SK-N-SH (cell line): ENCODE measurements around the gene ATP2B3. TPM values are rescaled to one million over a fixed set of nuclear protein-coding genes. Genes with fewer than 3 reads are reported as not detected.

ENCODE experiments used
- CTCF ChIA-PET: fragments of 300-600, 350-600 bp; formaldehyde crosslinking; extraction: SDS; loops from one replicate; lab custom pipeline; 2021; lab: Yijun Ruan, JAX
- POLR2A ChIA-PET: fragments of 350-600 bp; sonication (Branson Sonifier 250); formaldehyde crosslinking; extraction: SDS; loops from one replicate; lab custom pipeline; 2020; ENCODE audit warnings: antibody characterized with exemption, inconsistent platforms; lab: Yijun Ruan, JAX
- DNase-seq: peaks from one replicate; pipeline ENCODE4 v3.0.0; 2012
- H2AFZ ChIP-seq: fragments of 200-600 bp; sonication (generic); 2 replicates; pipeline ENCODE4 v1.8.1; 2016; ENCODE audit warnings: antibody characterized with exemption, mild to moderate bottlenecking, low read depth
- H3F3A ChIP-seq: fragments of 200-600 bp; sonication (generic); replicated peaks from 2 replicates; pipeline ENCODE3; 2016; ENCODE audit warnings: antibody characterized with exemption, mild to moderate bottlenecking; ENCODE audit not compliant: insufficient read depth
- H3K27ac ChIP-seq, 2 experiments: fragments of 200-500 bp in 1 of 2; fragments of 200-600 bp in 1 of 2; sonication (Bioruptor generic) in 1 of 2; sonication (generic), shearing (Covaris generic) in 1 of 2; 2 replicates each; pipeline versions ENCODE4 v1.5.1 to v1.6.1; 2014 to 2016; ENCODE audit warnings: low read depth in 2 of 2, inconsistent platforms in 1 of 2, low read length in 1 of 2, mild to moderate bottlenecking in 1 of 2, mixed read lengths in 1 of 2
- H3K27me3 ChIP-seq: fragments of 200-600 bp; sonication (generic), shearing (Covaris generic); 2 replicates; pipeline ENCODE4 v1.6.1; 2016; ENCODE audit warnings: mixed run types; ENCODE audit not compliant: insufficient read depth
- H3K36me3 ChIP-seq, 2 experiments: fragments of 200-500 bp in 1 of 2; fragments of 200-600 bp in 1 of 2; sonication (Bioruptor generic) in 1 of 2; sonication (generic) in 1 of 2; replicated peaks in 1 of 2; 2 replicates each; pipeline versions ENCODE3 to v1.5.1; 2014 to 2016; ENCODE audit warnings: low read length in 1 of 2, mild to moderate bottlenecking in 1 of 2; ENCODE audit not compliant: insufficient read depth in 2 of 2, control insufficient read depth in 1 of 2
- H3K4me1 ChIP-seq, 2 experiments: fragments of 200-500 bp in 1 of 2; fragments of 200-600 bp in 1 of 2; sonication (Bioruptor generic) in 1 of 2; sonication (generic), shearing (Covaris generic) in 1 of 2; 2 replicates each; pipeline versions ENCODE4 v1.5.1 to v1.6.1; 2014 to 2016; ENCODE audit warnings: low read depth in 1 of 2, low read length in 1 of 2, mixed run types in 1 of 2; ENCODE audit not compliant: insufficient read depth in 2 of 2, control insufficient read depth in 1 of 2
- H3K4me2 ChIP-seq: fragments of 200-600 bp; sonication (generic), shearing (Covaris generic); 2 replicates; pipeline ENCODE4 v1.6.1; 2017; ENCODE audit warnings: mixed run types
- H3K4me3 ChIP-seq, 2 experiments: fragments of 200-500 bp in 1 of 2; fragments of 200-600 bp in 1 of 2; sonication (Bioruptor generic) in 1 of 2; sonication (generic), shearing (Covaris generic) in 1 of 2; 2 replicates each; pipeline versions ENCODE4 v1.5.1 to v1.8.1; 2014 to 2016; ENCODE audit warnings: low read depth in 2 of 2, inconsistent platforms in 1 of 2, low read length in 1 of 2, mild to moderate bottlenecking in 1 of 2, mixed read lengths in 1 of 2, moderate library complexity in 1 of 2
- H3K79me2 ChIP-seq: fragments of 200-600 bp; sonication (generic); 2 replicates; pipeline ENCODE4 v1.8.1; 2017; ENCODE audit warnings: mild to moderate bottlenecking; ENCODE audit not compliant: insufficient read depth
- H3K9ac ChIP-seq: fragments of 200-600 bp; sonication (generic); 2 replicates; pipeline ENCODE4 v1.6.1; 2017; ENCODE audit warnings: mixed run types
- H3K9me2 ChIP-seq: fragments of 200-600 bp; sonication (generic); 2 replicates; pipeline ENCODE4 v1.6.1; 2017; ENCODE audit warnings: mixed run types
- H3K9me3 ChIP-seq: fragments of 200-600 bp; sonication (generic); 2 replicates; pipeline ENCODE4 v1.6.1; 2017; ENCODE audit warnings: mixed run types, mild to moderate bottlenecking, moderate library complexity
- H4K20me1 ChIP-seq: fragments of 200-600 bp; sonication (generic); 2 replicates; pipeline ENCODE4 v1.6.1; 2017; ENCODE audit warnings: mild to moderate bottlenecking, mixed run types; ENCODE audit not compliant: insufficient read depth
- ELF1 ChIP-seq: IDR thresholded peaks from 2 replicates; pipeline ENCODE4 v1.4.0; 2012
- FOXJ3 ChIP-seq: sonication (generic); formaldehyde crosslinking; IDR thresholded peaks from 2 replicates; pipeline ENCODE4 v1.5.1; 2020; ENCODE audit warnings: mild to moderate bottlenecking, missing genetic modification reagents
- MEF2A ChIP-seq: IDR thresholded peaks from 2 replicates; pipeline ENCODE4 v1.4.0; 2012; ENCODE audit warnings: low read depth, borderline replicate concordance
- POLR2AphosphoS5 ChIP-seq: IDR thresholded peaks from 2 replicates; pipeline ENCODE4 v1.6.1; 2012; ENCODE audit warnings: low read depth, low read length
- SIN3A ChIP-seq: IDR thresholded peaks from 2 replicates; pipeline ENCODE4 v1.6.1; 2012; ENCODE audit warnings: low read depth, mild to moderate bottlenecking, low read length, moderate library complexity, borderline replicate concordance
- TEAD4 ChIP-seq: IDR thresholded peaks from 2 replicates; pipeline ENCODE4 v1.4.0; 2012; ENCODE audit warnings: mild to moderate bottlenecking, borderline replicate concordance; ENCODE audit not compliant: insufficient read depth
- YY1 ChIP-seq: IDR thresholded peaks from 2 replicates; pipeline ENCODE4 v1.4.0; 2012; ENCODE audit warnings: low read depth, mild to moderate bottlenecking
- WGBS: methylation state at CpG from one replicate; pipeline ENCODE4 v1.1.6; 2017; ENCODE audit warnings: low lambda C conversion rate; 5-methylcytosine and 5-hydroxymethylcytosine counted together
- polyA plus RNA-seq, 3 experiments: library from polyadenylated mRNA; depleted of rRNA; stranded (reverse); fragments of >200 nt; gene quantifications; 2 replicates each; pipeline ENCODE4 v1.2.3, GENCODE V29; 2012
- TF ChIP-seq, protein P1 (sequence below): IDR thresholded peaks from 2 replicates; pipeline ENCODE4 v1.4.0; 2012; ENCODE audit warnings: low read depth, borderline replicate concordance
- TF ChIP-seq, protein P2 (sequence below): IDR thresholded peaks from 2 replicates; pipeline ENCODE4 v1.4.0; 2012; ENCODE audit warnings: low read depth
- TF ChIP-seq, protein P3 (sequence below): fragments of 150-350 bp; IDR thresholded peaks from 2 replicates; pipeline ENCODE4 v1.6.1; 2017; ENCODE audit warnings: antibody characterized with exemption, low read length, low read depth, borderline replicate concordance

ATP2B3 gene
- polyA plus RNA-seq, 1 of the 3 experiments (the other 2 are of a cell fraction): 0.16 TPM

DNA sequence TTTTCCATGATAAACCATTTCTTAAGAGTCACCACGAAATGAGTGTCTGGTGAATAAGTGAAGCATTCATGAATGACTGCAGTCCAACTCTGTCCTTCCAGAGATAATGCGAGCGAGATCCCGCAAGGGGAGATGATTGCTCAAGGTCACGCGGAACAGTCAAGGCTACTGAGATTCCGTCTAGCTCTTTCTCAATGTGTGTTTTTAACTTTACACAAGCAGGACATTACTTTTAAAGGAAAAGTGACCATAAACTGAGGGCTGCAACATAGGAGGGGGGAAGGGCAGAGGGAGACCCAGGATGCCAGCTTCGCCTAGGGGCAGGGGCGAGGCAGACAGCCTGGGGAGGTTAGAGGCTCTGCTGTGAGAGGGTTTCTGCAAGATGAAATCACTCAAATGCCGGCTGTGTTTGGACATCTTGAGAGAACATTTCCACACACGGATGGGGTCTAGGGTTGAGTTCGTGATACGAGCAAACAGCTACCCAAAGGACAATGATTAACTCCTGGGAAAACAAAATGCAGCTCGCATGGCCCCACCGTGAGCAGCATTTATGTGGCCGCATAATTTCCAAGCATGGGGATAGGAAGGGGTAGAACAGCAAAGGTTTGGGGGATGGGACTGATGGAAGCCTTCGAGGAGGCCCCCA lies 105.3 kb downstream of the ATP2B3 start:
- no peaks in the 10 kb centered on the region; a peak in 1 of 4 replicates for H3K4me1 ChIP-seq
- no peaks in the 10 kb centered on the region for H3K36me3 ChIP-seq
- H3F3A ChIP-seq: no peaks in the 10 kb centered on the region
- TF ChIP-seq YY1 (no peak), TEAD4 (no peak), MEF2A (no peak), FOXJ3 (no peak), POLR2AphosphoS5 (no peak)
- TF ChIP-seq, protein P1, sequence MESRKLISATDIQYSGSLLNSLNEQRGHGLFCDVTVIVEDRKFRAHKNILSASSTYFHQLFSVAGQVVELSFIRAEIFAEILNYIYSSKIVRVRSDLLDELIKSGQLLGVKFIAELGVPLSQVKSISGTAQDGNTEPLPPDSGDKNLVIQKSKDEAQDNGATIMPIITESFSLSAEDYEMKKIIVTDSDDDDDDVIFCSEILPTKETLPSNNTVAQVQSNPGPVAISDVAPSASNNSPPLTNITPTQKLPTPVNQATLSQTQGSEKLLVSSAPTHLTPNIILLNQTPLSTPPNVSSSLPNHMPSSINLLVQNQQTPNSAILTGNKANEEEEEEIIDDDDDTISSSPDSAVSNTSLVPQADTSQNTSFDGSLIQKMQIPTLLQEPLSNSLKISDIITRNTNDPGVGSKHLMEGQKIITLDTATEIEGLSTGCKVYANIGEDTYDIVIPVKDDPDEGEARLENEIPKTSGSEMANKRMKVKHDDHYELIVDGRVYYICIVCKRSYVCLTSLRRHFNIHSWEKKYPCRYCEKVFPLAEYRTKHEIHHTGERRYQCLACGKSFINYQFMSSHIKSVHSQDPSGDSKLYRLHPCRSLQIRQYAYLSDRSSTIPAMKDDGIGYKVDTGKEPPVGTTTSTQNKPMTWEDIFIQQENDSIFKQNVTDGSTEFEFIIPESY: no peak
- DNase-seq: no peak
- H3K27ac ChIP-seq: no peak overlapping the region
- H3K4me3 ChIP-seq: no peak overlapping the region
- no peak overlapping the region for H3K9ac ChIP-seq
- H2AFZ ChIP-seq: no peak overlapping the region
- no peaks in the 10 kb centered on the region for H3K79me2 ChIP-seq
- no peaks in the 10 kb centered on the region for H4K20me1 ChIP-seq
- peaks cover 62% of the 10 kb centered on the region for H3K27me3 ChIP-seq
- H3K9me2 ChIP-seq: no peaks in the 10 kb centered on the region
- 50% methylated on average over 17 of the region's 17 CpGs for WGBS
- CTCF ChIA-PET: interaction anchor here (1.1 to 2.3 kb wide), 4 partner anchors 12 to 68 kb away, joined by 3 to 8 read pairs (median 5); no protein-coding TSS in a partner anchor
- POLR2A ChIA-PET: no interaction called here
- H3K4me2 ChIP-seq: no peak overlapping the region
- no peaks in the 10 kb centered on the region for H3K9me3 ChIP-seq

DNA sequence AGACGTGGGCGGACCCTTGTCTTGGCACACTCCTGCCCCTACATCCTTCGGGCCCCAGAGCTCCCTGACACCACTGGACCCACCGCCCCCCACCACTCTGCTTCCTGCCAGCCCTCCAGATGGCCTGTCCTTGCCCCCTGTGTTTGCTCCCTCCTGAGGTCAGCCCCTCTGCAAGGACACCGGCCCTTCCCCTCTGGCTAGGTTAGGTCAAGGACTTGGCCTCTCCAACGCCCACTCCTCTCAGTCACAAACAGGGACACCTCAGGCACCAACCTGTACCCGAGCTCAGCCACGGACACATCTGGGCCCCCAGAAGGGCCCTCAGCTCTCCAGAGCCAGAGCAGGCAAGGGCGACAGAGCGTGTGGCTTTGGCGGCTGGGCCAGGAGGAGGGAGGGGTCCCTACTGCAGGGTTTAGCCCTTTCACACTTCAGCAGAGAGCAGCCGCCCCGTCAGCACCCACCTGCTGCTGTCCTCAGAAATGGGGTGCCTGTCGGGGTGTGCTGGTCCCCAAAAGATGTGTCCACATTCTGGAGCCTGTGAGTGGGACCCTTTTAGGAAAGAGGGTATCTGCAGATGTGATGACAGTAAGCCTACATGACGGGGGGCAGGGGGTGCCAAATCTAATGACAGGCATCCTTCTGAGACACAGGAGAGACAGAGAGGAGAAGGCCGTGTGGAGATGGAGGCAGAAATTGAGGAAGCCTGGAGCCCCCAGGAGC lies 106.0 kb downstream of the ATP2B3 start:
- H3K4me3 ChIP-seq: no peak overlapping the region
- TF ChIP-seq SIN3A (no peak), FOXJ3 (no peak), ELF1 (no peak)
- TF ChIP-seq, protein P2, sequence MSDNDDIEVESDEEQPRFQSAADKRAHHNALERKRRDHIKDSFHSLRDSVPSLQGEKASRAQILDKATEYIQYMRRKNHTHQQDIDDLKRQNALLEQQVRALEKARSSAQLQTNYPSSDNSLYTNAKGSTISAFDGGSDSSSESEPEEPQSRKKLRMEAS: no peak
- TF ChIP-seq, protein P3, sequence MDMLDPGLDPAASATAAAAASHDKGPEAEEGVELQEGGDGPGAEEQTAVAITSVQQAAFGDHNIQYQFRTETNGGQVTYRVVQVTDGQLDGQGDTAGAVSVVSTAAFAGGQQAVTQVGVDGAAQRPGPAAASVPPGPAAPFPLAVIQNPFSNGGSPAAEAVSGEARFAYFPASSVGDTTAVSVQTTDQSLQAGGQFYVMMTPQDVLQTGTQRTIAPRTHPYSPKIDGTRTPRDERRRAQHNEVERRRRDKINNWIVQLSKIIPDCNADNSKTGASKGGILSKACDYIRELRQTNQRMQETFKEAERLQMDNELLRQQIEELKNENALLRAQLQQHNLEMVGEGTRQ: no peak
- TF ChIP-seq, all 33 proteins: peak for 0
- ChIA-PET CTCF (interaction anchor here (1.1 to 2.3 kb wide), 4 partner anchors 12 to 69 kb away, joined by 3 to 8 read pairs (median 5); no protein-coding TSS in a partner anchor), POLR2A (no interaction called here)
- no peaks in the 10 kb centered on the region for H3K9me2 ChIP-seq
- no peaks in the 10 kb centered on the region; a peak in 1 of 4 replicates for H3K4me1 ChIP-seq
- H3K27ac ChIP-seq: no peak overlapping the region
- no peak overlapping the region for H2AFZ ChIP-seq
- DNase-seq: no peak
- H3K27me3 ChIP-seq: peaks cover 61% of the 10 kb centered on the region
- no peaks in the 10 kb centered on the region for H3K9me3 ChIP-seq
- H4K20me1 ChIP-seq: no peaks in the 10 kb centered on the region
- H3K36me3 ChIP-seq: no peaks in the 10 kb centered on the region
- no peaks in the 10 kb centered on the region for H3K79me2 ChIP-seq
- no peak overlapping the region for H3K9ac ChIP-seq
- H3F3A ChIP-seq: no peaks in the 10 kb centered on the region
- H3K4me2 ChIP-seq: no peak overlapping the region
- WGBS: 24% methylated on average over 5 of the region's 16 CpGs
